Stimulated activated CD4-positive, alpha-beta T cell treated with anti-CD3 and anti-CD28 coated beads, Interleukin-1b, Interleukin-23, amount 100 ng/mL, for 24 hours (primary cell): ENCODE data around the gene FCHSD2.
"Not testable (repeated sequence)": the region's sequence is repeated elsewhere in the genome, so short reads cannot be mapped to it uniquely, and the experiment has no call there.

ENCODE experiments used
- DNase-seq, 4 experiments: peaks; one replicate each; pipeline ENCODE4 v3.0.0-alpha.2; 2020; ENCODE audit warnings: low read depth in 4 of 4, low spot score in 1 of 4

The FCHSD2 gene

DNA sequence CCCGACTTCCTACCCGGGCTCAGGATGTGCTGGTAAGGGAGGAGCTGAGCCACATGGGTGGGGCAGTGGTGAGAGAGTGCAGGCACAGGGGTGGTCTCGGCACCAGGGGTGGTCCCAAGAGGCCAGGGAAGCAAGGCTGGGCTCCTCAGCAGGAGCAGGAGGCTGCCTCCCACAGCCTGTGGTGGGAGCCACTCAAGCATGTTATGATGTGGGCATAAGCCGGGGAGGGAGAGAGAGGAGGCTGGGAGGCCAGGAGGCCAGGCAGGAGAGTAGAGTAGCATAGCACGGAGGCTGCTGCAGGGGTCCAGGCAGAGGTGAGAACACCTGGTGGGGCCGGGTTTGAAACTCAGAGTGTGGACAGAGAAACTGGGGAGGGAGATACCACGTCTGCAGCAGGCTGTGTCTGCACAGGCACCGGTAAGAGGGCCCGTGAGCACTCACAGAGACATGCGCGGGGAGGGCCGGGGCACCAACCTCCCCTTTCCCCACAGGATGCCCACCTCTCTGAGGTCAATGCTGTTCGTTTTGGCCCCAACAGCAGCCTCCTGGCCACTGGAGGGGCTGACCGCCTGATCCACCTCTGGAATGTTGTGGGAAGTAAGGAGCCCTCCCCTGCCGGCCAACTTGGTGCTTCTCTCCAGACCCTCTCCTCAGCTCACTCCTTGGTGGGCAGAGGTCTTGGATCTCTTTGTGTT is 317.2 kb downstream of the FCHSD2 start:
- no peak for DNase-seq

DNA sequence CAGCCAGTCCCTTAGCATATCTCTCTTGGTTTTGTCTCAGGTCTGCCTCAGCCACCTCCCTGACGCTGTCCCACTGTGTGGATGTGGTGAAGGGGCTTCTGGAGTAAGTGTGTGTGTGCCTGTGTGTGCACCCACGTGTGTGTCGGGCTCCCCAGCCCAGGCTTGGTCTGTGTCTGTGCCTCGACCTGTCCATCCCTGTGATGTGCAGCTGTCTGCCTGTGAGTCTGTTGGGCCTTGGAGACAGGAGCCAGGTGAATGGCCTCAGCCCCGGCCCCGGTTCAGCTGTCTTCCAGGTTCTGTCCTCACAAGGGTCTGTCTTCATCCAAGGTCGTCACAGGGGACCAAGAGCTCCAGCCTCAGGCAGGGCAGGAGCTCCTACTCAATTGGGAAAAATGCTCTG is 318.1 kb downstream of the FCHSD2 start:
- no peak for DNase-seq

DNA sequence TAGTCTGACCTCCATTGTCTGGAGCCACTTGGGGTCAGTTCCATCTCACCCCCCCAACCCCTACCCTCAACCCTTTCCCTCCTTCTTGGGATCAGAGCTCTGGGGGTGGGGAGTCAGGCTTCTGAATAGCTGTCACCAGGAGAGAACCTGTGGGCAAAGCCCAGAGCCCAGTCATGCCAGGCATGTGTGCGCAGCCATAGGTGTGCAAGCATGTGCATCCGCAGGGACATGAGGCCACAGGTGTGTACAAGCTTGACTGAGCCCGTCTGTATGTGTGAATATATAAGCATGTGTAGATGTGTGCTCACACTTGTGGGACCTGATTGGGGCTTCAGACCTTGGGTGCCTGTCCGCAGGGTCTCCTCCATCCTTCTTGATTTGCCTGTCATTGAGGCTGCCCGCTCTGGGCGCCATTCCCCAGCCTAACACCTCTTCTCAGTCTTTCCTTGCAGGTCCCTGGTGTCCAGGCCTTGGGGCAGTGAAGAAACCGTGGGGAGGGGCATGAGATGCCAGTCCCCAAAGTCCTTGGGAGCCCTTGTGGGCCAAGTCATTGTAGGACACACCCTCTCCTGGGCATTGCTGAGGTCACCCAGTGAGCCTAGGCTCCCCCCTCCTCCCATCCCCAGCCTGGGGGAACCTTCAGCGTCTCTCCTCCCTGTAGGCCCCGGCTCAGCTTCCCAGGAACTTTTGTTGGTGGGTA is 318.9 kb downstream of the FCHSD2 start:
- no peak for DNase-seq

DNA sequence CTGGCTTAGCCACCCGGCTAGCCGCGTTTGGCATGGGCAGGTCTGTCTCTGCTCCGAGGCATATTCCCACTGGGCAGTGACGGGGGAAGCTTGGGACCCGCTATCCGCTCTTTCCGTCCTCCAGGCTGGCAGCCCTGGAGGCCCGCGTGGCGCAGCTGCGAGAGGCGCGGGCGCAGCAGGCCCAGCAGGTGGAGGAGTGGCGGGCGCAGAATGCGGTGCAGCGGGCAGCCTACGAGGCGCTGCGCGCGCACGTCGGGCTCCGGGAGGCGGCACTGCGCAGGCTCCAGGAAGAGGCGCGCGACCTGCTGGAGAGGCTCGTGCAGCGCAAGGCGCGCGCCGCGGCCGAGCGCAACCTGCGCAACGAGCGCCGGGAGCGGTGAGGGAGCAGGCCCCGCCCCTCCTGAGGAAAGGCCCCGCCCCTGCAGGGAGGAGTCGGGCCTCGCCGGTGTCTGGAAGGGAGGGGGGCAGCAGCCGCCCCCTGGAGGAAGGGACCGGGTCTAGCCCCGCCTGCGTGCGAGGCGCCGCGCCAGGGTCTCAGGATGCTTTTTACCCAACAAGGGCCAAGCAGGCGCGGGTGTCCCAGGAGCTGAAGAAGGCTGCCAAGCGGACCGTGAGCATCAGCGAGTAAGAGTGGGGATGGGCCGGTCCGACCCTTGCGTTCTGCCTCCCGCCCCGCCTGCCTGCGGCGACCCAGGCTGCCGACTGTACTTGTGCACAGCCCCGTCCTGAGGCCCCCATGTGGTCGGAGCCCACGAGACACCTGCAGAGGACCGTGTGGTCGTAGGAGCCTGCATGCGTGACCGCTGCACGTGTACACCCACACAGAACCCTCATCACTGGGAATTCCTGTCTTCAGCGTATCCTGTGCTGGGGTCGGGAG is 320.0 kb downstream of the FCHSD2 start:
- DNase-seq = peak; percentile 57 to 88 (median 68)

DNA sequence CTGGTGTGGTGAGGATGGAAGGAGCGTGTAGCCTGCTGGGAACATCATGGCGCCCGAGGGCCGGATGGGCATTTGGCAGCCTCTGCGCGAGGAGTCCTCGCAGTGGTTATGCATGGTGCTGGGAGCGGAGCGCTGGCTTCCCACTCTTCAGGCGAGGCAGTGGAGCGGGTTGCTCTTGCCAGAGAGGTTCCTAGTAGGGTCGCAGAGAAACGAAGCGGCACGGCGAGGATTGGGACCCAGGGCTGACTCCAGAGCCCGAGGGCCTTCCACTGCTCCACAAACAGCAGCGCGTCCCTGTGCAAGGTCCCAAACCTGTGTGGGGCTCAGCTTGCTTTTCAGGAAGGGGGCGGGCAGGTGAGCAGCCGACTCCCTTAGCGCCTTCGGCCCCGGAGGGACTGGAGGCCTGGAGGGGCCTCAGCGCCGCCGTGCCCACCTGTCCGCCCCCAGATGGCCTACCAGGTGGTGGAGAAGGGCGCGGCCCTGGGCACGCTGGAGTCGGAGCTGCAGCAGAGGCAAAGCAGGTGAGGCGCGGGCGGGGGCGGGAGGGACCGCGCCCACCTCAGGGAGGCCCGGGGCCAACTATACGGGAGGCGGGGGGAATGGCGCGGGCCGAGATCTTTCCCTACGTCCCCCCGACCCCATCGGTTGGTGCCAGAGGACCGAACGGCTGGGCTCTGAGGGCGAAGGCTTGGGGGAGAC is 320.7 kb downstream of the FCHSD2 start:
- no peak for DNase-seq

DNA sequence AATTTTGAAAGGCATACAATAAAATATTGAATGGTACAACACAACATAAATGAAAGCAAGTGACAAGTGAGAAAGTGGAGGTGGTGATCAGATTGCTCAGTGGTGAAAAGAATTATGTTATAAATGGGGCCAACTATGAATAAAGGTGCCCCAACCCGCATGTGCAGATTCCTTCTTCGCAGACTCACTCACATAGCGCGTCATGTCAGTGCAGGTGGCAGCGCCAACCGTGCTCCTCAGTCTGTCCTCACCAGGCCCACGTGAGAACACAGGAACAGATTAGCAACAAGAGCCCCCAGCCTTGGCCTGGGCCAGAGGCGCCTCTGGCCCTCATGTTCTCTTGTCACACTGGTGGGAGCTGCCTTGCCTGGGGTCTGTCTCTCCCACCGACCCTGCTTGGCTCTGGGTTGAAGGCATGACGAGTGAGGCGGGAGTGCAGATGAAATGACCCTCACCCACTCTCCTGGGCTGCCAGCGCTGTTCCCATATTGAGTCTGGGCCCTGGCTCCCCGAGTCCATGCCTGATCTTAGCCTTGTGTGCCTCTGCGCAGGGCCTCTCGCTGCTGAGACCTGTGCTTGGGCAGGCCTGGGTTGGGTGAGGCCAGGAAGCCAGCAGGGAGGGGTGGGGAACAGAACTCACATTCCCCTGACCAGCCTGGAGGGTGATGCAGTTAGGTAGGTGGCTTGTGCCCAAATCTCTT is 321.5 kb downstream of the FCHSD2 start:
- DNase-seq = no peak

DNA sequence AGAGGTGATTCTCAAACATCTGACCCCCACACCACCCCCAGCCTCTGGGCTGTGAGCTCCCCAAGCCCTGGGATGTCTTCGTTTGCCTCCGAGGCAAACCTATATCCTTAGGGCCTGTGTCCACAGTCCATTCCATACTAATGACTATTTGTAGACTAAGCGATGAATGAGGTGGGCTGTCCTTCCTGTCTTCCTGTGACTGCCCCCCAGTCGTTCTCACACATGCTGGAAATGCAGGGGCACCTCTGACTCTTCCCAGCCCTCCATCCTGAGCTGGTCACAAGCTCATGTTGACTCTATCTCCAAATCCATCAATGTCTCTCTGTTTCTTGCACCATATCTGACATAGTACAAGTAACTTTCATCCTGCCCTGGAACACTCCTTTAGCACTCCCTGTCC is 323.1 kb downstream of the FCHSD2 start:
- no peak for DNase-seq

DNA sequence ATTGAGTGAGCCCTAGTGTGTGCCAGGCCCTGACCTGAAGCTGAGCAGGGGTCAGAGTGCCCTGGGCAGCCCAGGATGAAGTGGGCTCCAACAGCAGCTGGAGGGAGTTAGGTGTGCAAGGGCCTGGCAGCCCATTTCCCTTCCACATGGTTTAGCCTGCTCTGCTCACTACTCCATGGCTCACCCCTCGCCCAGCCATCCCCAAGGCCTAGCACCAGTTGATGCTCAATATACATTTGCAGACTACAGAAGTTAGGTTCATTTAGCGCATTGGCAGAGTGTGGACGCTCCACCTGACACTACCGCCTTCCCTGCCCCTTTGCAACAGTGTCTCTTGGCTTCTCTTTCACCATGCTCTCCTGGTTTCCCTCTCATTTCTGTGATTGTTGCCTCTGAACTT is 324.2 kb downstream of the FCHSD2 start:
- DNase-seq = no peak

DNA sequence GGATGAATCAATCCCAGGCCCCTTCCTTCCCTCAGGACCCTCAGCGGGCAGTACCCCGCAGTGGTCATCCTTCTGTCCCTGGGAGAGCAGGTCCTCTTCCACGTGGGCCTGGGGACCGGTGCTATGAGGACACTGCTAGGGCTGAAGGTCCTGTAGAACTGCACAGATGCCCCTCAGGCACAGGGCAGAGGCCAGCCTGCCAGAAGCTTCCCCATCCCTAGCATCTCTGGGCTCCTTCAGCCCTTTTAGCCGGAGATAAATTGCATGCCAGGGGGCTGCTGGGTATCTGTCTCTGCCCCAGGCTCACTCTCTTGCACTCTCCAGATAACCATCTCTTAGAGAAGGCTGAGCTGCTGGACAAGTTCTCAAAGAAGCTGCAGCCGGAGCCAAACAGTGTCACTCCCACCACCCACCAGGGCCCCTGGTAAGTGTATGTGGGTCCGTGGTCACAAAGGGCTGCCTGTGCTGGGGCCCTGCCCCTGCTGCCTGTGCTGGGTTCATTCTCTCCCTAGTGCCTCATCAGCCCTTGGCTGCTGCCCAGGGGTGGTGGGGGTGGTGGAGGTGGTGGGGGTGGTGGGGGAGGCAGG is 325.6 kb downstream of the FCHSD2 start:
- DNase-seq = no peak

DNA sequence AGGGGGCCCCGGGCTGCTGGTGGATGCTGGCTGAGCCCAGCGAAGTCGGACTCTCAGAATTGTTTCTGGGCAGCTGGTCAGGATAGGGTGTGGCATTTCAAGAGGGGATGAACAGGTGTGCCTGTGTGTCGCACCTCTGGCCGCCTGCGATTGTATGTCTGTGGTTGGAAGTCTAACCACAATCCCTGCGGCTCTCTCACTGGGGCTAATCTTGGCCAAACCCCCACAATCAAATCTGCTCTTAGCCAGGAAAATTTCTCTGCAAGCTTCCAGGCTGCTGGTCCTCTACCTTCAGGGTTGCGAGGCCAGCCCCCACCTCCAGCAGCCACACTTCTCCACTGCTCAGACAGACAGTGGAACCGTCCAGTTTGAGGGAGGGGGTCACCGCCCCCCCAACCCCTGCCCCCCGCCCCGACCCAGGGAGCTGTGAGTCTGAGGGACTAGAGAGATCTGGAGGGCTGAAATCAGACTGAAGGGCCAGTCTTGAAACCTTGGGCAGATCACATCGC is 327.0 kb downstream of the FCHSD2 start:
- DNase-seq = no peak

DNA sequence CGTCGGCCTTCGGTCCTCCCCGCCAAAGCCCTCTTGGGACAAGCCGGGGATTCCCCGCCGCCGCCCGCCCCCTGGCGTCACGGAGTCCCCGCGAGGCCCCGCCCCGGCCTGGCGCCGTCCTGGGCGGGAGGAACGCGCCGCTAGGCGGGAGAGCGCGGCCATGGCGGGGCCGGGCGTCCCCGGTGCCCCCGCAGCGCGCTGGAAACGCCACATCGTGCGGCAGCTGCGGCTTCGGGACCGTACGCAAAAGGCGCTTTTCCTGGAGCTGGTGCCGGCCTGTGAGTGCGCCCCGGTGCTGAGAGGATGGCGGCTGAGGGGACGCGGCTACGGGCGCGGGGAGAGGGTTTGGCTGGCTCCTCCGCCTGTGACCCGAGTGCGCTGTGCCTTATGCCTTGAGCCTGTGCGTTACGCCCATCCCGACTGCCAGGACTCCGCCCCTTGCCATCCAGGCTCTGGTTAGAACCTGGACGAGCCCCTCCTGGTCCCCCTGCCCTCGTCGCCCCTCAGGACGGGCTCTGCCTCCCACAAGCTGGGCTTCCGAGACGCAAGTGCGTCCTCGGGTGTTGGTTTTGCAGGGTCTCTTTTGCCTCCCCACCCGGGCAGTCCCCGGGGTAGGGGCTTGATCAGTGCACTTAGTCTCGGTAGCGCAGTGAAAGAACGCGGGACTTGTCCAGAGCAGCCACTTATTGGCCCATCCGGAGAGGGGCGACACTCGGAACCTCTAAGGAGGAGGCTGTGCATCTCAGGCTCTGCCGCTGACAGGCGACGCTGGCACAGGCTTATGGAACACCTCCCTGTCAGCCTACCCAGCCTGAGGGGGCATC is 327.6 kb downstream of the FCHSD2 start, which contains the start of gene ATG16L2:
TSS of gene ATG16L2 (plus strand) at position 126 of the 824 bp plus-strand sequence. CDS start at position 161, 35 bp downstream.
- DNase-seq = peak in 3 of 4 experiments; percentile 80 to 86 (median 82)

DNA sequence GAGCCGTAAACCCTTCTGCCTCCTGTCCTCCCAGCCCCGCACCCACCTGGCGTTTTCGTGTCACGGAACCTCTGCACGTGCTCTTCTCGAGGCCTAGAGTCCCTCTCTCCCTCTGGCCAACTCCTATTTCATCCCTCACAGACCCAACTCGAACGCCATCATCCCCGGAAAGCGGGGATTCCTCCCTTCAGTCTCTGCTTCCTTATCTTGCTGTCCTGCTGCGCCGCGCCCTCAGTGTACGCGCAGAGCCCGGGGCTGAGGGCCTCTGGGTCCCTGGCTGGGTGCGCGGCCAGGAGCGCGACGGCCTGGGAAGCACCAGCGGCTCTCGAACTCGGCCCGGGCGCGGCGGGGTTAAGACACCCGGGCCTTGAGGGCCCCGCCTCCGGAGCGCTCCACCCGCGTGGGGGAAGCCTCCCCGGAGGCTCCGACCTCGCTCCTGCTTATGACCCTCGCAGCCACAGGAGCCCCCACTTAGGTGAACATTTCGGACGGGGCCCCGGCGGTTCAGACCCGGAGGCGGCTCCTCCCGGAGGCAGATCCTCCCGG is 328.3 kb downstream of the FCHSD2 start:
- peak in 3 of 4 experiments; percentile 73 to 78 (median 74) for DNase-seq

DNA sequence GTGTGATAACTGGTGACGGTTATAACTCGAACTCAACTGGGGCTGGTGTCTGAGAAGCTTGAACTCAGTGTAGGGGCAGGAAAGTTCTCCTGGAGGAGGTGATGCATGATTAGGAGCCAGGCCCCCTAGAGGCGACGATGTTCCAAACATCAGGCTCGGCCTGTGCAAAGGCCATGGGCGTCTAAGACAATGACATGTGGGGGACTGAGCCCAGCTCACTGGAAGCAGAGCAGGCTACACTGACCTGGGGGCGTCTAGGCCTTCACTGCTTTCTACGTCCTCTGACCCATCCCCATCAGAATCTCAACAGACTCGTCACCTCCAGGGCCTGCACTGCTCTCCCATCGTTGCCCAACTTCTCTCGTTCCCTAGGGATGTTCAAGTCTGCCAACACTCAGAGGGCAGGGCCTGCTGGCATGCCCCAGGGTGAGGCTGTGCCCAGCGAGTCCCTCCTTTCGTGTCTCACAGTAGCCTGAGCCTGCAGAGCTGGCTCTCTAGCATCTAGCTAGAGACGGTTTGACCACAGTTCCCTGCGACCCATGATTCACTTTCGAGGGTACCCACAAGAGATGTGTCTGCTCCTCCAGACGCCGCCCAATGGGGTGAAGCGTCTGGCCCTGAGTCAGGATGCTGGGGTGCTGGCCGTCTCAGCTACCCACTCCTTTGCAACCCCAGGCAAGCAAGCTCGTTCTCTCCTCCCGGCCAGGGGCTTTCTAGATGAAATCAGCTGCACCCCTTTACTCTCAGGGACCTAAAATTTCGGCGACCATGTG is 329.0 kb downstream of the FCHSD2 start:
- peak in 3 of 4 experiments; percentile 36 to 73 (median 51) for DNase-seq

DNA sequence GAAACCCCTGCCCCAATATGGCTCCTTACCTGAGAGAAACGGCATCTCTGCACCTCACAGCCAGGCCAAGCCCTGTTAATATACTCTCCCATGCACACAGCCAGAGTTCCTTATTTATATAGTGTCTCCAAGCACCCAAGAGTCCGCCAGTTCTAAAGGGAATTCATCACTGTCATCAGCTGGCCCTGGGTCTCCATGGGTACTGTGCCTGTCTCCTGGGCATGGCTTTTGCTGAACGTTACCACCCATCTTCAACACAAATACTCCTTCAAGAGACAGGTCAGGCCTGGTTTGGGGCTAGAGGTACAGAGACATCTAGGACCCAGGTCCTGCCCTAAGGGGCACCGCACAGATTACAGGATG is 329.5 kb downstream of the FCHSD2 start:
- no peak for DNase-seq

DNA sequence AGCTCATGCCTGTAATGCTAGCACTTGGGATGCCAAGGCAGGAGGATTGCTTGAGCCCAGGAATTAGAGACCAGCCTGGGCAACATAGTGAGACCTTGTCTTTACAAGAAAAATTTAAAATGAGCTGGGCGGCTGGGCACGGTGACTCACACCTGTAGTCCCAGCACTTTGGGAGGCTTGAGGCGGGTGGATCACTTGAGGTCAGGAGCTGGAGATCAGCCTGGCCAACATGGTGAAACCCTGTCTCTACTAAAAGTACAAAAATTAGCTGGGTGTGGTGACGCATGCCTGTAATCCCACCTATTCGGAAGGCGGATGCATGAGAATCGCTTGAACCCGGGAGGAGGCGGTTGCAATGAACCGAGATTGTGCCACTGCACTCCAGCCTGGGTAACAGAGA is 330.4 kb downstream of the FCHSD2 start:
- DNase-seq = not testable (repeated sequence)

DNA sequence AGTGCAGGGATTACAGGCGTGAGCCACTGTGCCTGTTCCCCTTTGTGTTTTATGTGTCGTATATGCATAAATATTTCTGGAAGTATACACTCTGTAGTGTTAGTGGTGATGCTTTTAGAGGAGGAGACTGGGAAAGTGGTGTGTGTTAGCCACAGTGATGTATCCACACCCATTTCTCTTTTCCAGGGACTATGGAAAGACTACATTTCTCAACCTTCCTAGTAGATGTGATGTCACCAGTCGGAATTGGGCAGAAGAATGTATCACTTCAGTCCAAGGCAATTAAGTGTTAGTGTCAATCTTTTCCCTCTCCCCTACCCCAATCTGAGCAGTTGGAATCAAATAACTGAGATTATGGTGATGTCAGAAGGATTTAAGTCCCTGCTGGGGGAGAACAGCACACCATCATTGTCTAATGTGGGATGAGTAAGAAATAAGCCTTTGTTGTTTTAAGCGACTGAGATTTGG is 333.8 kb downstream of the FCHSD2 start:
- no peak for DNase-seq

DNA sequence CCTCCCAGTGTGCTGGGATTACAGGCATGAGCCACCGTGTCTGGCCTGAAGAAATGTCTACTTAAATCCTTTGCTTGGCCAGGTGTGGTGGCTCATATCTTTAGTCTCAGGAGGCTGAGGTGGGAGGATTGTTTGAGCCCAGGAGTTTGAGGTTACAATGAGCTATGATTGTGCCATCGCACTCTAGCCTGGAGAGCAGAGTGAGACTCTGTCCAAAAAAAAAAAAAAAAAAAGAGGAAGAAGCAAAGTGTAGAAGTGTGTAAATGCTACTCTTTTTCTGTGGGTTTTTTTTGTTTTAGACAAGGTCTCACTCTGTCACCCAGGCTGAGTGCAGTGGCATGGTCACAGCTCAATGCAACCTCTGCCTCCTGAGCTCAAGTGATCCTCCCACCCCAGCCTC is 334.3 kb downstream of the FCHSD2 start:
- no peak for DNase-seq
